ENCODE measurements around the gene MRPS2.
"Not testable (repeated sequence)": the region's sequence is repeated elsewhere in the genome, so short reads cannot be mapped to it uniquely, and the experiment has no call there.

The MRPS2 gene

GRCh38 chr9:135516132-135516860 lies 15.8 kb downstream of the MRPS2 start:
- DNase-seq, result no peak

GRCh38 chr9:135517407-135517822 lies 16.9 kb downstream of the MRPS2 start:
- no peak for DNase-seq

GRCh38 chr9:135519179-135519971 lies 18.9 kb downstream of the MRPS2 start:
- no peak for DNase-seq

- no peak for DNase-seq
Observed at GRCh38 chr9:135520916-135521607, 20.6 kb downstream of the MRPS2 start, which contains the start of gene LCN1. LCN1 (plus strand) TSS chr9:135521440; CDS start chr9:135521498, 58 bp downstream.

GRCh38 chr9:135521608-135522095 lies 21.2 kb downstream of the MRPS2 start:
- no peak for DNase-seq

GRCh38 chr9:135522137-135522877 lies 21.8 kb downstream of the MRPS2 start:
- DNase-seq, result no peak

GRCh38 chr9:135522931-135523330 lies 22.4 kb downstream of the MRPS2 start:
- DNase-seq, result no peak

GRCh38 chr9:135523521-135524129 lies 23.1 kb downstream of the MRPS2 start:
- no peak for DNase-seq

GRCh38 chr9:135524130-135524861 lies 23.8 kb downstream of the MRPS2 start:
- no peak for DNase-seq

GRCh38 chr9:135525241-135526088 lies 25.0 kb downstream of the MRPS2 start:
- no peak for DNase-seq

- DNase-seq, result no peak
Observed at GRCh38 chr9:135526089-135526729, 25.7 kb downstream of the MRPS2 start.

GRCh38 chr9:135526730-135527571 lies 26.5 kb downstream of the MRPS2 start:
- no peak for DNase-seq

- not testable (repeated sequence) for DNase-seq
Observed at GRCh38 chr9:135528842-135529435, 28.5 kb downstream of the MRPS2 start.

- no peak for DNase-seq
Observed at GRCh38 chr9:135530146-135530545, 29.7 kb downstream of the MRPS2 start.

- DNase-seq, result no peak
Observed at GRCh38 chr9:135531096-135531495, 30.6 kb downstream of the MRPS2 start.

- DNase-seq, result no peak
Observed at GRCh38 chr9:135533113-135533512, 32.6 kb downstream of the MRPS2 start.

- no peak for DNase-seq
Observed at GRCh38 chr9:135533674-135534073, 33.2 kb downstream of the MRPS2 start.

- not testable (repeated sequence) for DNase-seq
Observed at GRCh38 chr9:135534192-135534711, 33.8 kb downstream of the MRPS2 start.
